ENCODE data around the gene HDAC11.

HDAC11 gene

GRCh38 chr3:13522236-13522635 lies 42.1 kb downstream of the HDAC11 start:
- DNase-seq (ENCODE audit: low spot score): no peak

GRCh38 chr3:13524979-13525669 lies 45.0 kb downstream of the HDAC11 start:
- no peak for DNase-seq (ENCODE audit: low spot score)

- no peak for DNase-seq (ENCODE audit: low spot score)
Measured at GRCh38 chr3:13525827-13526625, 45.9 kb downstream of the HDAC11 start.

- DNase-seq (ENCODE audit: low spot score): no peak
Measured at GRCh38 chr3:13526626-13526949, 46.5 kb downstream of the HDAC11 start.

GRCh38 chr3:13528217-13528867 lies 48.2 kb downstream of the HDAC11 start:
- peak; percentile 53 for DNase-seq (ENCODE audit: low spot score)

GRCh38 chr3:13529196-13530112 lies 49.3 kb downstream of the HDAC11 start:
- DNase-seq (ENCODE audit: low spot score): no peak

GRCh38 chr3:13530241-13531009 lies 50.3 kb downstream of the HDAC11 start:
- no peak for DNase-seq (ENCODE audit: low spot score)

- DNase-seq (ENCODE audit: low spot score): no peak
Measured at GRCh38 chr3:13532085-13532484, 52.0 kb downstream of the HDAC11 start.

- DNase-seq (ENCODE audit: low spot score): no peak
Measured at GRCh38 chr3:13532631-13533030, 52.5 kb downstream of the HDAC11 start.

- DNase-seq (ENCODE audit: low spot score): no peak
Measured at GRCh38 chr3:13533885-13534301, 53.8 kb downstream of the HDAC11 start.

- no peak for DNase-seq (ENCODE audit: low spot score)
Measured at GRCh38 chr3:13535526-13535875, 55.4 kb downstream of the HDAC11 start.

GRCh38 chr3:13535905-13536304 lies 55.8 kb downstream of the HDAC11 start:
- DNase-seq (ENCODE audit: low spot score): no peak

GRCh38 chr3:13536432-13536831 lies 56.3 kb downstream of the HDAC11 start:
- no peak for DNase-seq (ENCODE audit: low spot score)

- DNase-seq (ENCODE audit: low spot score): no peak
Measured at GRCh38 chr3:13536832-13537231, 56.7 kb downstream of the HDAC11 start.

GRCh38 chr3:13537244-13537908 lies 57.3 kb downstream of the HDAC11 start:
- DNase-seq (ENCODE audit: low spot score): no peak

GRCh38 chr3:13537909-13538296 lies 57.8 kb downstream of the HDAC11 start:
- no peak for DNase-seq (ENCODE audit: low spot score)

- DNase-seq (ENCODE audit: low spot score): no peak
Measured at GRCh38 chr3:13538520-13539291, 58.6 kb downstream of the HDAC11 start.

- no peak for DNase-seq (ENCODE audit: low spot score)
Measured at GRCh38 chr3:13539292-13539638, 59.2 kb downstream of the HDAC11 start.

- DNase-seq (ENCODE audit: low spot score): no peak
Measured at GRCh38 chr3:13539671-13540070, 59.6 kb downstream of the HDAC11 start.
